HepG2 (cell line): ENCODE measurements around the gene SLAIN2. TPM values are rescaled to one million over a fixed set of nuclear protein-coding genes. Genes with fewer than 3 reads are reported as not detected.

Experiments used
- ATAC-seq: fragments of 200-7000 bp; cut with Tn5 transposase; 3 replicates; pipeline ENCODE4 v1.9.1; 2020; ENCODE audit warnings: mild to moderate bottlenecking, moderate library complexity
- BruUV-seq: library from RNA; stranded (reverse); fragments of 400-500 nt; replicated peaks from 2 replicates; lab custom pipeline; 2021; lab: Mats Ljungman, UMichigan
- CTCF ChIA-PET: fragments of 300-600 bp; formaldehyde crosslinking; extraction: SDS; loops from one replicate; lab custom pipeline; 2021; ENCODE audit warnings: low total read pairs, inconsistent platforms, low intra/inter-chr PET ratio; lab: Yijun Ruan, JAX
- POLR2A ChIA-PET: fragments of 350-600 bp; sonication (Branson Sonifier 250); formaldehyde crosslinking; loops from one replicate; lab custom pipeline; 2020; ENCODE audit warnings: antibody characterized with exemption, inconsistent platforms; lab: Yijun Ruan, JAX
- DNase-seq: peaks from one replicate; pipeline ENCODE4 v3.0.0-alpha.2; 2015; ENCODE audit warnings: low spot score
- FAIRE-seq: peaks from 3 replicates; lab custom pipeline; 2011; peaks lifted over from hg19 to GRCh38; lab: Jason Lieb, UNC
- H2AFZ ChIP-seq: one replicate; pipeline ENCODE4 v1.6.1; 2011; ENCODE audit warnings: low read length, inconsistent platforms
- H3K27ac ChIP-seq: fragments of 300-600 bp; 3 replicates; pipeline ENCODE4 v1.8.0; 2011; ENCODE audit warnings: mixed run types, mild to moderate bottlenecking, mixed read lengths, low read length, inconsistent platforms; ENCODE audit not compliant: insufficient read depth; ENCODE audit errors: extremely low read length
- H3K27me3 ChIP-seq, 2 experiments: fragments of 200-600 bp in 1 of 2; 2 replicates in 1 of 2; 3 replicates in 1 of 2; pipeline versions ENCODE4 v1.6.0 to v1.8.0; 2011; ENCODE audit warnings: low read length in 2 of 2, mild to moderate bottlenecking in 2 of 2, moderate library complexity in 2 of 2, inconsistent platforms in 1 of 2; ENCODE audit not compliant: insufficient read depth in 2 of 2, control insufficient read depth in 1 of 2
- H3K36me3 ChIP-seq, 2 experiments: fragments of 200-600 bp in 1 of 2; replicated peaks in 1 of 2; 2 replicates in 1 of 2; 3 replicates in 1 of 2; pipeline versions ENCODE4 v1.5.1 to v1.8.0; 2011; ENCODE audit warnings: low read length in 2 of 2, inconsistent platforms in 1 of 2; ENCODE audit not compliant: insufficient read depth in 2 of 2, control insufficient read depth in 1 of 2
- H3K4me1 ChIP-seq: 2 replicates; pipeline ENCODE4 v1.5.1; 2012; ENCODE audit warnings: low read length, inconsistent platforms; ENCODE audit not compliant: insufficient read depth
- H3K4me2 ChIP-seq: 2 replicates; pipeline ENCODE4 v1.6.0; 2011; ENCODE audit warnings: low read depth, low read length, inconsistent platforms
- H3K4me3 ChIP-seq, 3 experiments: fragments of 200-600 bp in 1 of 3; sonication (generic), shearing (Covaris generic) in 1 of 3; replicated peaks in 1 of 3; 2 replicates each; pipeline ENCODE4 v1.5.1; 2011 to 2016; ENCODE audit warnings: low read length in 3 of 3, inconsistent platforms in 2 of 3, low read depth in 2 of 3, mild to moderate bottlenecking in 2 of 3, control low read depth in 1 of 3, mixed read lengths in 1 of 3; ENCODE audit not compliant: insufficient read depth in 1 of 3
- H3K79me2 ChIP-seq: one replicate; pipeline ENCODE4 v1.6.1; 2011; ENCODE audit warnings: low read length, inconsistent platforms; ENCODE audit not compliant: insufficient read depth
- H3K9ac ChIP-seq: 2 replicates; pipeline ENCODE4 v1.6.0; 2011; ENCODE audit warnings: mild to moderate bottlenecking, low read depth, low read length, inconsistent platforms; ENCODE audit not compliant: insufficient read depth
- H3K9me3 ChIP-seq: 2 replicates; pipeline ENCODE4 v1.5.1; 2012; ENCODE audit warnings: mild to moderate bottlenecking, low read length
- H4K20me1 ChIP-seq: 2 replicates; pipeline ENCODE4 v1.6.0; 2011; ENCODE audit warnings: inconsistent platforms, mild to moderate bottlenecking, low read length, moderate library complexity; ENCODE audit not compliant: insufficient read depth
- CSRNP1 ChIP-seq: sonication (generic); formaldehyde crosslinking; IDR thresholded peaks from 2 replicates; pipeline ENCODE4 v1.8.1; 2023; ENCODE audit warnings: mild to moderate bottlenecking, missing genetic modification reagents
- ELF4 ChIP-seq: sonication (generic); formaldehyde crosslinking; IDR thresholded peaks from 2 replicates; pipeline ENCODE4 v1.5.0; 2020; ENCODE audit warnings: missing genetic modification reagents, mild to moderate bottlenecking, moderate library complexity, borderline replicate concordance
- KAT8 ChIP-seq: IDR thresholded peaks from 2 replicates; pipeline ENCODE4 v1.6.1; 2016; ENCODE audit warnings: missing genetic modification reagents, missing compliant biosample characterization
- MAZ ChIP-seq, 2 experiments: sonication (generic) in 1 of 2; formaldehyde crosslinking in 1 of 2; IDR thresholded peaks; 2 replicates each; pipeline versions ENCODE4 v1.5.0 to v1.6.1; 2012 to 2020; ENCODE audit warnings: low read depth in 2 of 2, mild to moderate bottlenecking in 2 of 2, borderline replicate concordance in 1 of 2, improper control_type of control experiment in 1 of 2, low read length in 1 of 2, missing genetic modification reagents in 1 of 2, moderate library complexity in 1 of 2
- MXD3 ChIP-seq: IDR thresholded peaks from 2 replicates; pipeline ENCODE4 v1.6.1; 2016; ENCODE audit warnings: mild to moderate bottlenecking, missing biosample characterization, missing genetic modification reagents
- NFKB2 ChIP-seq: sonication (generic); formaldehyde crosslinking; IDR thresholded peaks from 2 replicates; pipeline ENCODE4 v1.4.0; 2020; ENCODE audit warnings: missing genetic modification reagents, borderline replicate concordance
- SMC3 ChIP-seq: IDR thresholded peaks from 2 replicates; pipeline ENCODE4 v1.6.1; 2011; ENCODE audit warnings: low read length, improper control_type of control experiment
- SRSF4 ChIP-seq: fragments of 200-400 bp; formaldehyde crosslinking; IDR thresholded peaks from one replicate; pipeline ENCODE4 v1.6.1; 2018; ENCODE audit warnings: mild to moderate bottlenecking, low read depth, low read length, moderate library complexity; ENCODE audit not compliant: poor library complexity, severe bottlenecking
- TEF ChIP-seq: sonication (generic); formaldehyde crosslinking; IDR thresholded peaks from 2 replicates; pipeline ENCODE4 v1.5.0; 2020; ENCODE audit warnings: missing genetic modification reagents
- ZBTB20 ChIP-seq: sonication (generic); formaldehyde crosslinking; IDR thresholded peaks from 2 replicates; pipeline ENCODE4 v1.8.1; 2023; ENCODE audit warnings: missing genetic modification reagents, low read depth, mild to moderate bottlenecking, borderline replicate concordance
- ZFP82 ChIP-seq: sonication (generic); formaldehyde crosslinking; IDR thresholded peaks from 2 replicates; pipeline ENCODE4 v1.5.1; 2020; ENCODE audit warnings: mild to moderate bottlenecking, missing genetic modification reagents, borderline replicate concordance
- ZNF740 ChIP-seq: sonication (generic); formaldehyde crosslinking; IDR thresholded peaks from 2 replicates; pipeline ENCODE4 v1.4.0; 2020; ENCODE audit warnings: missing genetic modification reagents
- ZNF770 ChIP-seq: sonication (generic); formaldehyde crosslinking; IDR thresholded peaks from 2 replicates; pipeline ENCODE4 v1.5.0; 2020; ENCODE audit warnings: mild to moderate bottlenecking, missing genetic modification reagents
- WGBS: methylation state at CpG from one replicate; pipeline ENCODE4 v1.1.6; 2017; ENCODE audit warnings: low lambda C conversion rate; 5-methylcytosine and 5-hydroxymethylcytosine counted together
- in situ Hi-C: cut with HindIII; loops from 2 replicates; pipeline ENCODE4 v1.10.0; 2017; ENCODE audit warnings: low pct_unique_long_range_greater_than_20kb; ENCODE audit not compliant: extremely low pct_ligation_motif_present
- intact Hi-C: fragments of 100-400 bp; cut with micrococcal nuclease; formaldehyde crosslinking; loops from one replicate; pipeline ENCODE4 v1.10.0; 2022; ENCODE audit not compliant: unreplicated experiment
- polyA plus RNA-seq, 8 experiments: library from polyadenylated mRNA; depleted of rRNA in 3 of 8; stranded (reverse) in 7 of 8; unstranded in 1 of 8; fragments of >200 nt; fragmentation: Illumina TruSeq in 4 of 8; extraction: Trizol in 4 of 8; gene quantifications; 2 replicates each; pipeline versions ENCODE4 v1.2.1 to v1.2.3, GENCODE V29; 2011 to 2016; ENCODE audit warnings: low read depth in 4 of 8, missing spikeins in 1 of 8, mixed read lengths in 1 of 8; ENCODE audit not compliant: insufficient read depth in 1 of 8
- total RNA-seq, 5 experiments: library from RNA; depleted of rRNA; stranded (reverse); fragments of >200 nt; fragmentation: Illumina TruSeq; extraction: Trizol; gene quantifications; 2 replicates each; pipeline ENCODE4 v1.2.3, GENCODE V29; 2016; ENCODE audit warnings: low read depth in 1 of 5

SLAIN2 gene
- total and polyA plus RNA-seq, 2 of the 13 experiments (the other 11 are each of a cell fraction or from before 2014, with no cell fraction given): 20.7 to 22.5 TPM

- 30% methylated on average over 2 of the region's 2 CpGs for WGBS
- Histone ChIP-seq H3K4me2 (no peak overlapping the region), H4K20me1 (no peaks in the 10 kb centered on the region), H3K4me1 (no peaks in the 10 kb centered on the region), H3K79me2 (no peaks in the 10 kb centered on the region), H2AFZ (no peak overlapping the region), H3K36me3 (no peaks in the 10 kb centered on the region), H3K27ac (no peak overlapping the region), H3K9ac (no peak overlapping the region), H3K4me3 (no peak overlapping the region), H3K27me3 (no peaks in the 10 kb centered on the region), H3K9me3 (no peaks in the 10 kb centered on the region)
- DNase-seq: no peak
- ChIA-PET POLR2A (no interaction called here), CTCF (no interaction called here)
- TF ChIP-seq ZBTB20 (CRISPR knock-in tag): no peak
- TF ChIP-seq NFKB2 (CRISPR knock-in tag): no peak
- TF ChIP-seq ZNF740: no peak
- no peak for TF ChIP-seq TEF
- TF ChIP-seq SMC3: no peak
- no peak for FAIRE-seq
- intact Hi-C loops: no loop called here
- no peak for ATAC-seq
- in situ Hi-C loops: no loop called here
- no TSS peak for BruUV-seq
These were observed 126.1 kb downstream of the SLAIN2 start for GRCh38 chr4:48467442-48467841.

- ATAC-seq (no peak), FAIRE-seq (no peak), DNase-seq (no peak)
- intact Hi-C loops: no loop called here
- POLR2A ChIA-PET: no interaction called here
- H3K27me3 ChIP-seq: no peaks in the 10 kb centered on the region
- no peaks in the 10 kb centered on the region for H3K79me2 ChIP-seq
- H3K36me3 ChIP-seq: no peaks in the 10 kb centered on the region
- no peaks in the 10 kb centered on the region for H3K4me1 ChIP-seq
- CTCF ChIA-PET: no interaction called here
- BruUV-seq: no TSS peak
- H3K27ac ChIP-seq: no peak overlapping the region
- H4K20me1 ChIP-seq: no peaks in the 10 kb centered on the region
- H3K4me3 ChIP-seq: no peak overlapping the region
- no peak overlapping the region for H3K4me2 ChIP-seq
- in situ Hi-C loops: no loop called here
- no peak overlapping the region for H3K9ac ChIP-seq
- 30% methylated on average over 4 of the region's 5 CpGs for WGBS
- no peak overlapping the region for H2AFZ ChIP-seq
- H3K9me3 ChIP-seq: no peaks in the 10 kb centered on the region
- TF ChIP-seq ELF4 (CRISPR knock-in tag): no peak
- TF ChIP-seq ZNF770: no peak
- TF ChIP-seq CSRNP1: no peak
- no peak for TF ChIP-seq ZFP82 (CRISPR knock-in tag)
- TF ChIP-seq MAZ (IDR thresholded peaks at IDR 0.05; ENCODE audit: borderline replicate concordance, low read depth, low read length): no peak
- TF ChIP-seq MAZ (CRISPR knock-in tag; IDR thresholded peaks at IDR 0.05; ENCODE audit: low read depth): no peak
- TF ChIP-seq SRSF4: no peak
- TF ChIP-seq KAT8 (CRISPR knock-in tag): no peak
- TF ChIP-seq MXD3: no peak
These were observed 126.6 kb downstream of the SLAIN2 start for GRCh38 chr4:48467891-48468290.
